Fibroblast of lung (primary cell): ENCODE results near the gene TARS2. TPM values are rescaled to one million over a fixed set of nuclear protein-coding genes. Genes with fewer than 3 reads are reported as not detected.

Source experiments
- DNase-seq, 2 donors: peaks; one replicate each; pipeline versions ENCODE4 v3.0.0 to v3.0.0-alpha.2; 2010; ENCODE audit warnings: low read depth in 2 of 2
- H2AFZ ChIP-seq: 2 replicates; pipeline ENCODE4 v1.5.1; 2012; ENCODE audit warnings: low read length, control low read depth, inconsistent platforms
- H3K27ac ChIP-seq: 2 replicates; pipeline ENCODE4 v1.5.1; 2011; ENCODE audit warnings: low read length, control low read depth; ENCODE audit not compliant: insufficient read depth
- H3K27me3 ChIP-seq: 2 replicates; pipeline ENCODE4 v1.5.1; 2011; ENCODE audit warnings: mild to moderate bottlenecking, low read length; ENCODE audit not compliant: control insufficient read depth, insufficient read depth
- H3K36me3 ChIP-seq: 2 replicates; pipeline ENCODE4 v1.5.1; 2011; ENCODE audit warnings: low read length; ENCODE audit not compliant: control insufficient read depth, insufficient read depth
- H3K4me1 ChIP-seq: 2 replicates; pipeline ENCODE4 v1.5.1; 2011; ENCODE audit warnings: low read length; ENCODE audit not compliant: control insufficient read depth, insufficient read depth; ENCODE audit errors: extremely low read depth
- H3K4me2 ChIP-seq: 2 replicates; pipeline ENCODE4 v1.5.1; 2011; ENCODE audit warnings: low read length, control low read depth; ENCODE audit not compliant: insufficient read depth; ENCODE audit errors: extremely low read depth
- H3K4me3 ChIP-seq, 4 experiments: fragments of 200-600 bp in 1 of 4; sonication (generic) in 1 of 4; replicated peaks in 1 of 4; 2 replicates each; pipeline ENCODE4 v1.5.1; 2011 to 2016; ENCODE audit warnings: low read length in 4 of 4, low read depth in 3 of 4, mild to moderate bottlenecking in 3 of 4, control low read depth in 2 of 4, inconsistent platforms in 1 of 4, mixed read lengths in 1 of 4; ENCODE audit not compliant: insufficient read depth in 1 of 4; ENCODE audit errors: control extremely low read depth in 1 of 4
- H3K79me2 ChIP-seq: 2 replicates; pipeline ENCODE4 v1.5.1; 2012; ENCODE audit warnings: mild to moderate bottlenecking, low read length, inconsistent platforms; ENCODE audit not compliant: control insufficient read depth, insufficient read depth
- H3K9ac ChIP-seq: 2 replicates; pipeline ENCODE4 v1.5.1; 2011; ENCODE audit warnings: mild to moderate bottlenecking, low read length, control low read depth; ENCODE audit not compliant: insufficient read depth
- H3K9me3 ChIP-seq: 2 replicates; pipeline ENCODE4 v1.5.1; 2012; ENCODE audit warnings: low read depth, low read length; ENCODE audit not compliant: control insufficient read depth, insufficient read depth
- H4K20me1 ChIP-seq: 2 replicates; pipeline ENCODE4 v1.5.1; 2011; ENCODE audit warnings: low read length; ENCODE audit not compliant: control insufficient read depth, insufficient read depth; ENCODE audit errors: extremely low read depth
- EZH2 ChIP-seq: IDR thresholded peaks from 2 replicates; pipeline ENCODE4 v1.5.1; 2012; ENCODE audit warnings: low read length, control low read depth, mild to moderate bottlenecking; ENCODE audit errors: missing control alignments
- polyA plus RNA-seq, 2 donors: library from polyadenylated mRNA; depleted of rRNA in 1 of 2; stranded (reverse) in 1 of 2; unstranded in 1 of 2; fragments of >200 nt; gene quantifications; 2 replicates each; pipeline ENCODE4 v1.2.1, GENCODE V29; 2011 to 2012; ENCODE audit warnings: missing spikeins in 1 of 2
- total RNA-seq: library from RNA; depleted of rRNA; stranded (reverse); fragments of >200 nt; gene quantifications from 2 replicates; pipeline ENCODE4 v1.2.1, GENCODE V29; 2014
- TF ChIP-seq, protein P1 (sequence below), 2 donors: IDR thresholded peaks in 1 of 2; conservative IDR thresholded peaks in 1 of 2; 1 replicate in 1 of 2; 2 replicates in 1 of 2; pipeline ENCODE4 v1.5.1; 2011 to 2012; ENCODE audit warnings: low read length in 2 of 2, control low read depth in 1 of 2, inconsistent platforms in 1 of 2, low read depth in 1 of 2, mild to moderate bottlenecking in 1 of 2

TARS2 gene
- total and polyA plus RNA-seq, 2 donors (not counting 1 experiment from before 2014, with no cell fraction given), result 7.4 to 17.3 TPM

GRCh38 chr1:150525348-150525747, 38.1 kb downstream of the TARS2 start:
- no peak for DNase-seq
- no peaks in the 10 kb centered on the region for H3K27me3 ChIP-seq
- H3K9me3 ChIP-seq, result no peaks in the 10 kb centered on the region
- no peaks in the 10 kb centered on the region for H4K20me1 ChIP-seq
- no peaks in the 10 kb centered on the region for H3K79me2 ChIP-seq
- no peaks in the 10 kb centered on the region for H3K36me3 ChIP-seq
- no peak overlapping the region for H2AFZ ChIP-seq
- no peak overlapping the region for H3K27ac ChIP-seq
- TF ChIP-seq EZH2, result no peak
- TF ChIP-seq, protein P1, sequence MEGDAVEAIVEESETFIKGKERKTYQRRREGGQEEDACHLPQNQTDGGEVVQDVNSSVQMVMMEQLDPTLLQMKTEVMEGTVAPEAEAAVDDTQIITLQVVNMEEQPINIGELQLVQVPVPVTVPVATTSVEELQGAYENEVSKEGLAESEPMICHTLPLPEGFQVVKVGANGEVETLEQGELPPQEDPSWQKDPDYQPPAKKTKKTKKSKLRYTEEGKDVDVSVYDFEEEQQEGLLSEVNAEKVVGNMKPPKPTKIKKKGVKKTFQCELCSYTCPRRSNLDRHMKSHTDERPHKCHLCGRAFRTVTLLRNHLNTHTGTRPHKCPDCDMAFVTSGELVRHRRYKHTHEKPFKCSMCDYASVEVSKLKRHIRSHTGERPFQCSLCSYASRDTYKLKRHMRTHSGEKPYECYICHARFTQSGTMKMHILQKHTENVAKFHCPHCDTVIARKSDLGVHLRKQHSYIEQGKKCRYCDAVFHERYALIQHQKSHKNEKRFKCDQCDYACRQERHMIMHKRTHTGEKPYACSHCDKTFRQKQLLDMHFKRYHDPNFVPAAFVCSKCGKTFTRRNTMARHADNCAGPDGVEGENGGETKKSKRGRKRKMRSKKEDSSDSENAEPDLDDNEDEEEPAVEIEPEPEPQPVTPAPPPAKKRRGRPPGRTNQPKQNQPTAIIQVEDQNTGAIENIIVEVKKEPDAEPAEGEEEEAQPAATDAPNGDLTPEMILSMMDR (conservative IDR thresholded peaks at IDR 0.05 in 1 of 2, IDR thresholded peaks at IDR 0.05 in 1 of 2; ENCODE audit: low read depth in 1 of 2, low read length in 2 of 2), result no peak
- no peak overlapping the region for H3K4me3 ChIP-seq
- no peak overlapping the region for H3K9ac ChIP-seq
- no peak overlapping the region for H3K4me2 ChIP-seq
- no peaks in the 10 kb centered on the region for H3K4me1 ChIP-seq

DNA sequence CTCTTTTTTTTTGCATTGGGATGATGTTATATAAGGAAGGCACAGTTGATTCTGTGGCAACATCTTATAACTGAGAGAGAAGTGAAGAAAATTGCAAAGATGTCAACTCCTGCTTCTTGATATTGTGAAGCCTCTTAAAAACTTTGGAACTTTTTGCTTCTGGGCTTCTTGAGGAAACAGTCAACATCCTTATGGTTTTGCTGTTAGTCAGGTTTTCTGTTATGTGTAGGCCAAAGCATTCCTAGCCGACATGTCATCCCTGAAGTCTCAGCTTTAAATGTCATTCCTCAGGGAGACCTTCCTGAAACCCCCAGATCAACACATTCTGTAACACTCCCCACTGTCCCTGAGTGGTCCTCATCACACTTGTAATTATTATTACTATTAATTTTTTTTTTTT, 41.0 kb downstream of the TARS2 start:
- H3K4me3 ChIP-seq, result no peak overlapping the region
- peak in 1 of 2 donors; percentile 92 for DNase-seq
- no peak overlapping the region for H3K27ac ChIP-seq

DNA sequence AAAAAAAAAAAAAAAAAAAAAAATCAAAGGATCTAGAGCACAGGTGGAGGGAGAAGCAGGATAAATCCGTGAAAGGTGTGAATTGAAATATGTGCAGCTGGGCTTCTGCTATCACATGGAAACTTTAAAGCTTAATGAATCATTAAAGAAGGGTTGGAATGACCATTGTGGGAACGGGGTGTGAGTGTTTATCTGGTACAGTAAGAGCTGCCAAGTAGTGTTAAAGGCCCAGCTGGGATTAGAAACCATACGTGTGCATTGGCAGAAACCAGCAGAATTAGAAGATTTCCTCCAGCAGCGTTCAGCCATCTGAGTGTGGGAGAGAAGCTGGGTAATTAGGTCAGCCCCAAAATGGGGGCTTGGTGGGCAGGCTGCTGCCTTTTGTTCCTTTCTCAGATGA, 41.8 kb downstream of the TARS2 start:
- no peaks in the 10 kb centered on the region for H3K9me3 ChIP-seq
- no peak for TF ChIP-seq EZH2
- TF ChIP-seq, protein P1 (conservative IDR thresholded peaks at IDR 0.05 in 1 of 2, IDR thresholded peaks at IDR 0.05 in 1 of 2; ENCODE audit: low read depth in 1 of 2, low read length in 2 of 2), result no peak
- H3K27ac ChIP-seq, result no peak overlapping the region
- no peak overlapping the region for H3K4me2 ChIP-seq
- no peak overlapping the region for H2AFZ ChIP-seq
- H3K9ac ChIP-seq, result no peak overlapping the region
- no peaks in the 10 kb centered on the region for H3K27me3 ChIP-seq
- H4K20me1 ChIP-seq, result no peaks in the 10 kb centered on the region
- H3K36me3 ChIP-seq, result no peaks in the 10 kb centered on the region
- no peaks in the 10 kb centered on the region for H3K79me2 ChIP-seq
- no peak overlapping the region for H3K4me3 ChIP-seq
- peaks cover 2% of the 10 kb centered on the region for H3K4me1 ChIP-seq
- peak; percentile 90 to 94 for DNase-seq

More for the DNA sequence above, 41.0 kb downstream of the TARS2 start:
- Histone ChIP-seq H3K36me3 (no peaks in the 10 kb centered on the region), H2AFZ (no peak overlapping the region), H3K4me1 (peaks cover 2% of the 10 kb centered on the region), H4K20me1 (no peaks in the 10 kb centered on the region), H3K9ac (no peak overlapping the region), H3K4me2 (no peak overlapping the region), H3K79me2 (no peaks in the 10 kb centered on the region), H3K27me3 (no peaks in the 10 kb centered on the region), H3K9me3 (no peaks in the 10 kb centered on the region)
- TF ChIP-seq EZH2, result no peak
- TF ChIP-seq, protein P1 (conservative IDR thresholded peaks at IDR 0.05 in 1 of 2, IDR thresholded peaks at IDR 0.05 in 1 of 2; ENCODE audit: low read depth in 1 of 2, low read length in 2 of 2), result no peak
